A549 treated with CpdA at 1 μM for 4 hours (cell line): ENCODE results near the gene CLHC1. TPM values are rescaled to one million over a fixed set of nuclear protein-coding genes. Genes with fewer than 3 reads are reported as not detected.

ENCODE experiments used
- total RNA-seq: library from RNA; stranded (reverse); fragments of 200-300 nt; extraction: Qiagen RNA extraction; gene quantifications from 5 replicates; pipeline ENCODE4 v1.2.3, GENCODE V29; 2022; ENCODE audit warnings: low read depth

CLHC1 gene
- 1.9 to 3.1 TPM (median 2.4 TPM) in 5 replicates for total RNA-seq

GRCh38 chr2:55232084-55232862, at the start of gene CLHC1, which contains the start of gene RPS27A:
TSS of gene CLHC1 (minus strand) at chr2:55232293. CDS start at chr2:55222411, 9,882 bp downstream.
TSS of gene RPS27A (plus strand) at chr2:55232688. CDS start at chr2:55232825, 137 bp downstream.

DNA sequence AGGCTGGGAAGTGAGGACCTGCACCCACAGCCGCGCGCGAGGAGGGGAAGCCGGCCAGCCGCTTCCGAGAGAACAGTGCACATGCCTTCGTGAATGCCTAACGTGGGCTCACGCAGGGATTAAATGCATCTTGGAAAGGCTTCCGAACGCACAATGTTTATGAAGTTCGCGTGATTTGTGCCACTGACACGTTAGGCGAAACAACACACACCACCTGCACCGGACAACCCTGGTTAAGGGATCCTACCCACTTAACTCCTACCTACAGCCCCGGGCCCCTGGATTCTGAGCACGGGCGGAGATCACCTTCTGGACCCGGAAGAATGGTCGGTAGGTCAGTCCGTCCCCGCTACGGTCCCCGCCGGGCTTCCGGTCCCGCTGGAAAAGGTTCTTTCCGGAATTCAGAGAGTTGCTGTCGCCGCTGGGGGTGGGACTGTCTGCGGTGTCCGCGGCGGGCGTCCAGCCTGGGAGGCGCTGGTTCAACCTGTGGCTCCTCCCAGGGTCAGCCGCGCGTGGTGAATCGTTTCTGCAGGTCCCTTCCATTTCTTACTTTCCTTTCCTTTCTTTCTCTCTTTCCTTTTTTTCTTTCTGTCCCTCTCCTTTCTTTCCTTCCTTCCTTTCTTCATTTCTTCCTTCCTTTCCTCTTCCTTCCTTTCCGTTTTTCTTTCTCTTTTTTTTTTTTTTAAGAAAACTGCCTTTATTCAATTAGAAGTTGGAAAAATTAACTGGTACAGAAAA, 37.0 kb upstream of the CLHC1 start, which contains the start of gene MTIF2:
Gene MTIF2 (minus strand): TSS at position 325 of the 738 bp plus-strand sequence. CDS start 5,373 bp downstream, outside the sequence.

Other genes starting within 250 kb of the CLHC1 start
- gene RTN4, start 181.8 kb downstream of the CLHC1 start, total RNA-seq: 430 to 542 TPM (median 481 TPM) in 5 replicates
- gene RPS27A, start 395 bp upstream of the CLHC1 start, total RNA-seq: 2,632 to 3,331 TPM (median 2,818 TPM) in 5 replicates
- gene MTIF2, start 36.9 kb upstream of the CLHC1 start, total RNA-seq: 40.2 to 51.0 TPM (median 43.4 TPM) in 5 replicates
- 20.8 to 33.1 TPM (median 25.9 TPM) in 5 replicates for gene CCDC88A, start 187.6 kb upstream of the CLHC1 start, total RNA-seq